ENCODE results near the gene SRD5A2.
"Not testable (repeated sequence)": the region's sequence is repeated elsewhere in the genome, so short reads cannot be mapped to it uniquely, and the experiment has no call there.

The SRD5A2 gene

DNA sequence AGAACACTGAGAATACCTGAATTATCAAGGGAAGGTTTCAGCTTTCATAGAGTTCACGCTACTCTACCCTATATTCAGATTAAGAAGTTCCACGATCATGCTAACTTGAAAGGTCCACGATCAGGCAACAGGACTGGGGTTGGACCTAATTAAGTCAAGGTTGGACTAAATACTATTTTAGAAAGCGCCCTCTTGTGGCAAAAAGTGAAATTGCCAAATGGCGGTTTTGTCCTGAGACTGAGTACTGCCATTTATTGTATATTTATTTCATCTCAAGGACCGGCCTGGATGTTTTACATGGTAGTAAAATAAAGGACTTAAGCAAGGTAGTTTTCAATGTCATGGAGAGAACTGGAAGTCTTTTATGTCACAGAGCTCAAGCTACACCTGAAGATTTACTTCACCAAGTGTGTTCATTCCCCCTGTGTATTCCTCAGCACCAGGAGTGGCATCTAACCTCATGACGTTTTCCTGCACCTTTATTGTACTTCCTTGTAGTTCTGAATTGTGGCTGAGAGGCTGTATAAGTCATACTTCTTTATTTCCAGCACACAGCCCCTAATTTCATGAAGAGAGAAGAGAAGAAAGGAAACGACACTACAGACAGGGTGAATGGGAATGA lies 56.8 kb downstream of the SRD5A2 start:
- Histone ChIP-seq H3K9me3 (ENCODE audit: control insufficient read depth, insufficient read depth, low read length) (no peaks in the 10 kb centered on the region), H3K9ac (ENCODE audit: low read depth, low read length) (no peak overlapping the region), H3K4me1 (ENCODE audit: insufficient read depth, low read length) (no peaks in the 10 kb centered on the region), H3K36me3 (ENCODE audit: insufficient read depth, low read length) (no peaks in the 10 kb centered on the region)

DNA sequence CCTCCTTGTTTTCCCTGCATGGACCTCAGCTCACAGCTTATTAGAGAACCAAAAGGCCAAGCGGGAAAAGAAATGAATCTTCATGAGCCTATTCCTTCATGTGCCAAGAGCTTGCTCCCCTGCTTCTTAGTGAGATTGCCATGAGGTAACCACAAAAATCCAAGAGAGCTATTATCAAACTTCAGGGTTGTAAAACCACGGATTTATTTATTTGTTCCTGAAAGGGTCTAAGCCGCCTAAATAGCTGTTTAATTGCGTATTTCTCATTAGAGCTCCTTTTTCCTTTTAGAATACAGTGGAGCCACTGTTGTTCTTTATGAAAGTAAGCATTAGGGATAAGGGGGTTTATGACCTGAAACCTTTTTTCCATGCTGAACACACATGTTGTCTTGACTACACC lies 58.0 kb downstream of the SRD5A2 start:
- Histone ChIP-seq H3K9ac (ENCODE audit: low read depth, low read length) (no peak overlapping the region), H3K9me3 (ENCODE audit: control insufficient read depth, insufficient read depth, low read length) (no peaks in the 10 kb centered on the region), H3K4me1 (ENCODE audit: insufficient read depth, low read length) (no peaks in the 10 kb centered on the region), H3K36me3 (ENCODE audit: insufficient read depth, low read length) (no peaks in the 10 kb centered on the region)

DNA sequence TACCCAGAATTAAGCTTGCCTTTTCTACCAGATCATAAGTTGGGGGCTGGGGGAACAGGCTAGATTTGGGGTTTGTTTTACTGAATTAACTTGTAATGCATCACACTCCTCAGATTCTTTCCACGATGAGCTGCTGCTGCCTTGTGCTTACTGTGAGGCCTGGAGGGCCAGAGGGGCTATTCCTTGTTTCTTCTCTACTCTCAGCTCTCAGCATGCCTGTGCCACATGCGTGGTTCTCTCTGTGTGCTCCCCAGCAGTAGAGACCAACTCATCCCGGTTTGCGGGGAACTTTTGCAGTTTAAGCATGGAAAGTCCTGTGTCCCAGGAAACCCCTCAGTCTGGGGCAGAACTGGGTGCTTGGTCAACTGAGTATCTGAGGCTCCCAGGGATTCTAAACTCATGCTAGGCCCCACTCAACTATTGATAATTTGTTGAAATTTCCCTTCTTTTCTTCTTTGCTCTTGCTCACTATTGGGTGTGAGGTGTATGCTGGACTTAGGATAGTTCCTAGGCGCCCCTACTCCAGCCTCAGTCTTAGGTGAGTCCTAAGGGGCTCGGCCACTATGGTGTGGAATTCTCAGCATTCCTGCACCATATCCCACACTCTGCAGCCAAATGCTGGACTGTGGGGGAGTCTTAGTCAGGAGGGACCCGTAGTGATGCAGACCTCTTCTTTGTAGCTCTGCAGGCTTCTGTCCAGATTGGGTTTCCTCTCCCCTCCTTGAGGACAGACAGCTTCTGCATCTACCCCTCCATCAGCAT lies 63.1 kb downstream of the SRD5A2 start:
- no peaks in the 10 kb centered on the region for H3K9me3 ChIP-seq (ENCODE audit: control insufficient read depth, insufficient read depth, low read length)
- no peaks in the 10 kb centered on the region for H3K4me1 ChIP-seq (ENCODE audit: insufficient read depth, low read length)
- no peak overlapping the region for H3K9ac ChIP-seq (ENCODE audit: low read depth, low read length)
- H3K36me3 ChIP-seq (ENCODE audit: insufficient read depth, low read length): no peaks in the 10 kb centered on the region

DNA sequence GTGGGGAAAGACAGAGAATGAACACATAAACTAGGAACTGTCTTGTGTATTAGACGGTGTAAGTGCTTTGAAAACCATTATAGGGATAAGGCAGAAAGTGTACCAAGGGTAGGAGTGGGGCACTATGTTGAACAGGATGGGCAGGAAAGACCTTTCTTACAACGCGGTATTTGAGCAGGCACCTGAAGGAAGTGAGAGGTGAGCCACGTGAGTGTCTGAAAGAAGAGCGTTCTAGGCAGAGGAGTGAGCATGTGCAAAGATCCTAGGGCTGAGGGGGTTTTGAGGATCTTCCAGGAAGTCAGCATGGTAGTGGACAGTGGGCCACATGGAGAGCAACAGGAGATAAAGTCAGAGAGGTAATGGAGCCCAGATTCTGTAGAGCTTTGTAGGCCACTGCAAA lies 65.2 kb downstream of the SRD5A2 start:
- Histone ChIP-seq H3K9ac (ENCODE audit: low read depth, low read length) (no peak overlapping the region), H3K36me3 (ENCODE audit: insufficient read depth, low read length) (no peaks in the 10 kb centered on the region), H3K9me3 (ENCODE audit: control insufficient read depth, insufficient read depth, low read length) (no peaks in the 10 kb centered on the region), H3K4me1 (ENCODE audit: insufficient read depth, low read length) (no peaks in the 10 kb centered on the region)

DNA sequence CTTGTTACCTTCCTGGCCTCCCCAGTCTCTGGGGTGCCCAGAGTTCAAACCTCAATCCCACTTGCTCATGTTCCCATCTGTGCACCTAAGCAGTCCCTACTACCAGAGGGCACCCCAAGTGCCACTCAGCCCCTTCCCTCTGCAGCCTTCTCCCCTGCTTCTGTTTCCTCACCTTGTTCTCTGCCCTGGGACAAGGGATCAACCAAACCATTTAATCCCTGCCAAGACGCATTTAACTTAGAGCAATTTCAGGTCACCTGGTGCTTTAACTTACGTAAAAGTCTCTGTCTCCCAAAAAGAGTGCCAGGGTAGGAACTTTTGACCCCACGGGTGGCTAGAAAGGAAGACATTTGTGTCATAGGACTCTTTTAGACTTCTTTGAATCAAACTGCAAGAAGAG lies 67.2 kb downstream of the SRD5A2 start:
- Histone ChIP-seq H3K9me3 (ENCODE audit: control insufficient read depth, insufficient read depth, low read length) (no peaks in the 10 kb centered on the region), H3K9ac (ENCODE audit: low read depth, low read length) (no peak overlapping the region), H3K36me3 (ENCODE audit: insufficient read depth, low read length) (no peaks in the 10 kb centered on the region), H3K4me1 (ENCODE audit: insufficient read depth, low read length) (no peaks in the 10 kb centered on the region)

DNA sequence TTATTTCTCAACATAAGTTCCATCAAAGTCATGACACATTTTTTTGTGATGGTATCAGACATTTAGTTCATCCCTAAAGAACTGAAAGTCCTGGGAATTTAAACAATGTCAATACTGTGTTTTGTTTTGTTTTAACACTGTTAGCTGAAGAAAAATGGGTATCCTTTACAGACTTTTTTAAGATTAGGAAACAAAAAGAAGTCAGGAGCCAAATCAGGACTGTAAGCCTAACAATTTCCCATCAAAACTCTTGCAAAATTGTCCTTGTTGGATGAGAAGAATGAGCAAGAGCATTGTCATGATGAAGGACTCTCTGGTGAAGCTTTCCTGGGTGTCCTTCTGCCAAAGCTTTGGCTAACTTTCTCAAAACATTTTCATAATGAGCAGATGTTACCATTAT lies 69.4 kb downstream of the SRD5A2 start:
- H3K4me1 ChIP-seq (ENCODE audit: insufficient read depth, low read length): no peaks in the 10 kb centered on the region
- no peaks in the 10 kb centered on the region for H3K9me3 ChIP-seq (ENCODE audit: control insufficient read depth, insufficient read depth, low read length)
- no peak overlapping the region for H3K9ac ChIP-seq (ENCODE audit: low read depth, low read length)
- no peaks in the 10 kb centered on the region for H3K36me3 ChIP-seq (ENCODE audit: insufficient read depth, low read length)

DNA sequence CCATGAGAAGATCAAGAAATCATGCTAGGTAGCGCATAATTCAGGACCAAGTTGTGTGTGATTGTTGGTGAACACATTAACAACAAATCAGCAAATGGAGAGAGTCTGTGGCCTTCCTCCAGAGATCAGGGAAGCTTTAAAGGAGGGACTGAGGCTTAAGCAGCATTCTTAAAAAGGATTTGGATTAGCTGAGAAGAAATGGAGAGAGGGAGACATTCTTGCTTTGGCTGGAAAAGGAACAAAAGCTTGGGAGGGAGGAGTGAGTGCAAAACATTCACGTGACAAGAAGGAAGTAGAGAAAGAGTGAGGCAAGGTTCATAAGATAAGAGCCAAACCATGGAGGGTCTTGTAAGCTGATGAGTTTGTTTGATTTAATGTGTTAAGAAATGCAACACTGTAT lies 75.6 kb downstream of the SRD5A2 start:
- no peaks in the 10 kb centered on the region for H3K36me3 ChIP-seq (ENCODE audit: insufficient read depth, low read length)

DNA sequence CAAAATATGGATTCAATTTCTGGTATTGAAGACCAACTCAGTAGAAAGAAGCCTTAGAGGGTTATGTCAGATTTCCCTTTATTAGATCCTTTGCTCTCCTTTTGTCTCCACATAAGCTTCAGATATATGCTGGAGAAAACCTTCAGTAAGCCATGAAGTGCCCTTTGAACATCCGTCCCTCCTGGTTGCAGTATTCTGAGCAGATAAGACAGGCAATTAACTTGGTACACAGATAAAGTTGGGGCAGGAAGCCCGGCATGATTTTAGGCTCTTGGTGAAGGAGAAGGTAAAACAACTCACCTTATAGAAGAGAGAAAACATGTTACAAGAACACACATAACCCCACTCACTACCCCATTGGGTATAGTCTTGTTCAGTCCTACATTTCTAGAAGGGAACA lies 76.4 kb downstream of the SRD5A2 start:
- H3K4me1 ChIP-seq (ENCODE audit: insufficient read depth, low read length): no peaks in the 10 kb centered on the region

More for the DNA sequence above, 75.6 kb downstream of the SRD5A2 start:
- Histone ChIP-seq H3K9ac (ENCODE audit: low read depth, low read length) (no peak overlapping the region), H3K9me3 (ENCODE audit: control insufficient read depth, insufficient read depth, low read length) (no peaks in the 10 kb centered on the region), H3K4me1 (ENCODE audit: insufficient read depth, low read length) (no peaks in the 10 kb centered on the region)

DNA sequence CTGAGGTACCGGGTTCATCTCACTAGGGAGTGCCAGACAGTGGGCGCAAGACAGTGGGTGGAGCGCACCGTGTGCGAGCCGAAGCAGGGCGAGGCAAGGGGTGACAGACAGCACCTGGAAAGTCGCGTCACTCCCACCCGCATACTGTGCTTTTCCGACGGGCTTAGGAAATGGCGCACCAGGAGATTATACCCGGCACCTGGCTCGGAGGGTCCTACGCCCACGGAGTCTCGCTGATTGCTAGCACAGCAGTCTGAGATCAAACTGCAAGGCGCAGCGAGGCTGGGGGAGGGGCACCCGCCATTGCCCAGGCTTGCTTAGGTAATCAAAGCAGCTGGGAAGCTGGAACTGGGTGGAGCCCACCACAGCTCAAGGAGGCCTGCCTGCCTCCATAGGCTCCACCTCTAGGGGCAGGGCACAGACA lies 84.3 kb downstream of the SRD5A2 start:
- not testable (repeated sequence) for H3K4me1 ChIP-seq (ENCODE audit: insufficient read depth, low read length); H3K9me3 ChIP-seq (ENCODE audit: control insufficient read depth, insufficient read depth, low read length); H3K36me3 ChIP-seq (ENCODE audit: insufficient read depth, low read length)
- peak overlapping the region; percentile 85 for H3K9ac ChIP-seq (ENCODE audit: low read depth, low read length)

More for the DNA sequence above, 76.4 kb downstream of the SRD5A2 start:
- H3K9ac ChIP-seq (ENCODE audit: low read depth, low read length): no peak overlapping the region
- no peaks in the 10 kb centered on the region for H3K36me3 ChIP-seq (ENCODE audit: insufficient read depth, low read length)
- no peaks in the 10 kb centered on the region for H3K9me3 ChIP-seq (ENCODE audit: control insufficient read depth, insufficient read depth, low read length)

DNA sequence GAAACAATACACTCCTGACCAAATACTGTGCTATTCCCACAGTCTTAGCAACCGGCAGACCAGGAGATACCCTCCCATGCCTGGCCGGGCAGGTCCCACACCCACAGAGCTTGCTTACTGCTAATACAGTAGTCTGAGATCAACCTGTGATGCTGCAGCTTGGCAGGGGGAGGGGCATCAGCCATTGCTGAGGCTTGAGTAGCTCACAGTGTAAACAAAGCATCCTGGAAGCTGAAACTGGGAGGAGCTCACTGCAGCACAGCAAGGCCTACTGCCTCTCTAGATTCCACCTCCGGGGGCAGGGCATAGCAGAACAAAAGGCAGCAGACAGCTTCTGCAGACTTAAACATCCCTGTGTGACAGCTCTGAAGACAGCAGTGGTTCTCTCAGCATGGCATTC lies 91.4 kb downstream of the SRD5A2 start:
- not testable (repeated sequence) for H3K36me3 ChIP-seq (ENCODE audit: insufficient read depth, low read length); H3K9ac ChIP-seq (ENCODE audit: low read depth, low read length); H3K9me3 ChIP-seq (ENCODE audit: control insufficient read depth, insufficient read depth, low read length); H3K4me1 ChIP-seq (ENCODE audit: insufficient read depth, low read length)

DNA sequence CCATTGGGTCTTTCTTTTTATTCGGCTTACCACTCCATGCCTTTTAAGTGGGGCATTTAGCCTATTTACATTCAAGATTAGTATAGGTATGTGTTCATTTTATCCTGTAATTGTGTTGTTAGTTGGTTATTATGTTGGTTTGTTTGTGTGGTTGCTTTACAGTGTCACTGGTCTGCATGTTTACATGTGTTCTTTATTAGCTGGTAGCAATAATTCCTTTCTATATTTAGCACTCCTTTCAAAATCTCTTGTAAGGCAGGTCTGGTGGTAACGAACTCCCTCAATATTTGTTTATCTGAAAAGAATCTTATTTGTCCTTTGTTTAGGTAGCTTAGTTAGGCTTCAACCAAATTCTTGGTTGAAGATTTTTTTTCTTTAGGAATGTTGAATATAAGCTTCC lies 97.5 kb downstream of the SRD5A2 start:
- no peaks in the 10 kb centered on the region for H3K36me3 ChIP-seq (ENCODE audit: insufficient read depth, low read length)
- H3K4me1 ChIP-seq (ENCODE audit: insufficient read depth, low read length): no peaks in the 10 kb centered on the region
- no peak overlapping the region for H3K9ac ChIP-seq (ENCODE audit: low read depth, low read length)
- no peaks in the 10 kb centered on the region for H3K9me3 ChIP-seq (ENCODE audit: control insufficient read depth, insufficient read depth, low read length)

DNA sequence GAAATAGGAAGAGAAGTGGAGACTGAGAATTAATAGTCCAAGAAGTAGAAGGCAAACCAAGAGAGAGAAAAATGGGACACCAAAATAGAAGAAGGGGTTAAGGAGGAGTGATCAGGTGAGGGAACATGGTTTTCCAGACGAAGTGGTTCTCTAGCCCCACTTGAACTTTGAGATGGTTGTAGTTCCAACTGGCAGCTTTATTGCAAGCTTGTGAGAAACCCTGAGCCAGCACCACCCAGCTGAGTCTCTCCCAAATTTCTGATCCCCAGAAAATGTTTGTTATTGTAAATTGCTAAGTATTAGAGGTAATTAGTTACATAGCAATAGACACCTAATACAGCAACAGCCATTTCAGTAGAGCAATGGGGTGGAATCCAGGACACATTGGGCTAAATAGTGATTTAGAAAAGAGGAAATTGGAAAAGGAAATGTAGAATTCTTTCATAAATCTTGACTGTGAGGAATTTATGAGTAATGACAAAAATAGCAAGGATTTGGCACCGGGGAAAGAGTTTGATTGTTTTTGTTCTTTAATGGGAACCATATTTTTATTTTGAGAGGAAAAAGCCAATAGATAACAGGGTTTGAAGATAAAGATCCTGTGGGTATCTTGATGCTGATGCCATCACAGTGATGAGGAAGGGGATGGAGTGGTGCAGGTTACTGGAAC lies 104.1 kb downstream of the SRD5A2 start:
- no peaks in the 10 kb centered on the region for H3K4me1 ChIP-seq (ENCODE audit: insufficient read depth, low read length)
- no peak overlapping the region for H3K9ac ChIP-seq (ENCODE audit: low read depth, low read length)
- H3K36me3 ChIP-seq (ENCODE audit: insufficient read depth, low read length): no peaks in the 10 kb centered on the region
- no peaks in the 10 kb centered on the region for H3K9me3 ChIP-seq (ENCODE audit: control insufficient read depth, insufficient read depth, low read length)

DNA sequence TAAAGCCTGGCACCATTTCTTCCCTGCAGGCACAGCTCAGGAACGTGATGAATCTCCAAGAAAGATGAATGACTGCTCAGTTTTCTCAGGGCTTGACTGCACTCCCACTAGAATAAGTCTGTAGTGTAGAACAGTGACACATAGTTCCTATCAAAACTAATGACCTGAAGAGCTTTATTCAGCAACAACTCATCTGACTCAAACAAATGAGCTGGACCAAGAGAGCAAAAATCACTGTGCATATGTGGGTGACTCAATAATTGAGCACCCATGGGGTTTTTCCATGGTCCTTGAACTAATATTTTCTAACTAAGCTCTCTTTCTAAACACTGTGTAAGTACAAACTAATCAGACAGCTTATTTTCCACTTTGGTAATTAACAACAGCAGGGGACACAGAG lies 105.0 kb downstream of the SRD5A2 start:
- no peak overlapping the region for H3K9ac ChIP-seq (ENCODE audit: low read depth, low read length)
- no peaks in the 10 kb centered on the region for H3K9me3 ChIP-seq (ENCODE audit: control insufficient read depth, insufficient read depth, low read length)
- H3K36me3 ChIP-seq (ENCODE audit: insufficient read depth, low read length): no peaks in the 10 kb centered on the region
- no peaks in the 10 kb centered on the region for H3K4me1 ChIP-seq (ENCODE audit: insufficient read depth, low read length)

DNA sequence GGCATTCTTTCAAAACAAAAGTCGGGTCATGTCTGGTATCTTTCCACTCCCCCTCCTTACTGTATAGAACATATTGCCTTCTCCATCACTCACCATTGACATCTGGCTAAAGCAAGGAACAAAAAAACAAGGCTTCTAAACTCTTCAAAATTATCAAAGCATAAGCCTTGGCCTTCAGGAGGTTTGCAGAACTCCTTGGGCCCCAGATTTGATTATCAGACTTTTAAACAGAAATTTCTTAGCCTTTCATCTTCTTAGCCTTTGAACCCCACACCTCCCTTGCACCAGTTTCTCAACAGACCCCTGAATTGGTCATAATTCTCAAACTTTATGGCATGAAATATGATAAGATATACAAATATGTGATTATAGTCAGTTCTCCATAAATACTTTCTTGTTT lies 106.4 kb downstream of the SRD5A2 start:
- Histone ChIP-seq H3K9ac (ENCODE audit: low read depth, low read length) (no peak overlapping the region), H3K4me1 (ENCODE audit: insufficient read depth, low read length) (no peaks in the 10 kb centered on the region), H3K36me3 (ENCODE audit: insufficient read depth, low read length) (no peaks in the 10 kb centered on the region), H3K9me3 (ENCODE audit: control insufficient read depth, insufficient read depth, low read length) (no peaks in the 10 kb centered on the region)

Data from ES-I3 (cell line).